ENCODE results near the gene MEGF6.

DNA sequence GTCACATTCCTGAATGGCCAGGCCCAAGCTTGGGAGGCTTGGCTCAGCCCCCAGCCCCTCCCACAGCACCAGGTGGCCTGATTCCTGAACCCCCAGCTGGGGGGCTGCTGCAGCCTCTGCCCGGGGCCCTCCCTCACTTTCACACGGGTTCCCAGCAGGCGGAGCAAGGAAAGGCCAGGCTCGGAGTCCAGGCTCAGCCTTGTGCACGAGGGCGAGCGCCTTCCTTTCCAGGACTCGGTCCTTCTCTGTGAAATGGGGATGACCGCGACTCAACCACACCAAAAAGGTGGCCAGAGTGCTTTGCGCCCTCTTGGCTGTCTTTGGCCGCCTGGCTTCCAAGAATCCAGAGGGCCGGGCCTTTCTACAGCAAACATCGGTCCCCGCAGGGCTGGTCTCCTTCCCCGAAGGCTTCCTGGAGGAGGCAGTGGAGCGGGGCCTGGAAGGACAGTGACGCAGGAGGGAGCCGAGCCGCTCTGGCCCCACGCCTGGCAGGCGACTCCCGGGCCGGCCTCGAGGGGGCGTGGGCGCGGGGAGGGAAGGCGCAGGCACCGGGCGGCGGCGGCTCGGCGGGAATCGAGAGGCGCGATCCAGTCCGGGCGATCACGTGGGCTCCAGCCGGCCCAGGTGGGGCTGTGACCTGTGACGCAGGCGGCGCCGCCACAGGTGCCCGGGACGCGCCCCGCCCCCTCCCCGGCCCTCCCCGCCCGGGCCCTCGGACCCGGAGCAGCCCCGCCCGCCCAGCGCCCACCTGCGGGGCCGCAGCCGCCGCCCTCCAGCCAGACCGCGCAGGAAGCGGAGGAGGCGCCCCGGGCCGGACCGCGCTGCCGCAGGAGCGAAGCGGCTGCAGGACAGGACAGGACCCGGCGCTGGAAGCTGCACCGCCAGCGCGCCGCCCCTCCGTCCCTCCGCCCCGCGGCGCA, 157.2 kb downstream of the MEGF6 start, which contains the start of gene ARHGEF16:
- TF ChIP-seq KLF16 (IDR thresholded peaks at IDR 0.05), result no peak
- peak; percentile 53 to 73 (median 59) for TF ChIP-seq CTCF (IDR thresholded peaks at IDR 0.05 in 2 of 3, conservative IDR thresholded peaks at IDR 0.05 in 1 of 3; ENCODE audit: insufficient read depth in 2 of 3, low read depth in 1 of 3, low read length in 3 of 3)
- no peak for TF ChIP-seq JUNB (CRISPR knock-in tag; conservative IDR thresholded peaks at IDR 0.05)
- TF ChIP-seq ZNF407 (IDR thresholded peaks at IDR 0.05; ENCODE audit: low read depth), result no peak
- TF ChIP-seq ESRRB (CRISPR knock-in tag; IDR thresholded peaks at IDR 0.05; ENCODE audit: borderline replicate concordance), result no peak
- TF ChIP-seq YBX1 (IDR thresholded peaks at IDR 0.05), result no peak
- no peak for TF ChIP-seq ZBTB17 (CRISPR knock-in tag; IDR thresholded peaks at IDR 0.05)
- no peak for TF ChIP-seq BCL6 (CRISPR knock-in tag; IDR thresholded peaks at IDR 0.05)

Data from K562 (cell line).